AG04449 (cell line): ENCODE results near the gene CTNNA1.
A peak's percentile ranks its signal among the peaks of the same experiment; 100 is the strongest.

ENCODE experiments used
- CTCF ChIA-PET: fragments of 350-600 bp; formaldehyde crosslinking; extraction: SDS; loops from one replicate; lab custom pipeline; 2021; ENCODE audit warnings: antibody characterized with exemption; lab: Yijun Ruan, JAX
- POLR2A ChIA-PET: fragments of 400-600, 350-600 bp; formaldehyde crosslinking; extraction: SDS; loops from one replicate; lab custom pipeline; 2020; ENCODE audit warnings: antibody characterized with exemption, inconsistent platforms; lab: Yijun Ruan, JAX
- DNase-seq: peaks from one replicate; pipeline ENCODE4 v3.0.0-alpha.2; 2010; ENCODE audit warnings: low read depth, low spot score
- H3K4me3 ChIP-seq: 2 replicates; pipeline ENCODE4 v1.5.1; 2011; ENCODE audit warnings: low read depth, mild to moderate bottlenecking, control low read depth, low read length
- CTCF ChIP-seq: IDR thresholded peaks from one replicate; pipeline ENCODE4 v1.5.1; 2011; ENCODE audit warnings: mild to moderate bottlenecking, moderate library complexity, low read length, control low read depth, inconsistent platforms; ENCODE audit not compliant: insufficient read depth; ENCODE audit errors: missing control alignments

Gene CTNNA1

GRCh38 chr5:138824924-138825863 is 72.0 kb downstream of the CTNNA1 start:
- TF ChIP-seq CTCF: peak; percentile 36
- H3K4me3 ChIP-seq: no peak overlapping the region
- DNase-seq: no peak
- CTCF ChIA-PET: interaction anchor here (0.5 to 4.5 kb wide), 38 partner anchors 8 to 462 kb away, joined by 3 to 54 read pairs (median 5); partner anchors contain the start of gene LRRTM2
- POLR2A ChIA-PET: interaction anchor here (0.6 kb wide), 1 partner anchor 439 kb away, joined by 4 read pairs; no protein-coding TSS in a partner anchor

DNA sequence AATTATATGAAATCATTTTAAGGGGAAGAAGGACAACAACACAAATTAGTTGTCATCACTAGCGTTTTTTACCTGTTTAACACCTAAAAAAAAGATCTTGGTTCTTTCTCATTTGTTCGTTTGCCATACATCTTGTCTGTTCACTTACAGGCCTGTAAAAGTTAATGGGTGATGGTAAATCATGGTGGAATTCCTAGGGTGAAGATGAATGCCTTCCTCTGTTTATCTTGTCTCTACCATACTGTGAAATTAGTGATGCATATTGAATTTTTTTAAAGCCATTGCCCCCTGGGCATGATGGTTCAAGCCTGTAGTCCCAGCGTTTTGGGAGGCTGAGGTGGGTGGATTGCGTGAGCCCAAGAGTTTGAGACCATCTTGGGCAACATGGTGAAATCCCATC is 75.3 kb downstream of the CTNNA1 start:
- no peak for DNase-seq
- POLR2A ChIA-PET: no interaction called here
- no peak for TF ChIP-seq CTCF
- CTCF ChIA-PET: interaction anchor here (1.2 to 1.4 kb wide), 2 partner anchors 14 to 20 kb away, joined by 3 to 6 read pairs; no protein-coding TSS in a partner anchor
- H3K4me3 ChIP-seq: no peak overlapping the region

GRCh38 chr5:138829341-138829740 is 76.1 kb downstream of the CTNNA1 start:
- POLR2A ChIA-PET: no interaction called here
- TF ChIP-seq CTCF: no peak
- DNase-seq: no peak
- CTCF ChIA-PET: no interaction called here
- no peak overlapping the region for H3K4me3 ChIP-seq

DNA sequence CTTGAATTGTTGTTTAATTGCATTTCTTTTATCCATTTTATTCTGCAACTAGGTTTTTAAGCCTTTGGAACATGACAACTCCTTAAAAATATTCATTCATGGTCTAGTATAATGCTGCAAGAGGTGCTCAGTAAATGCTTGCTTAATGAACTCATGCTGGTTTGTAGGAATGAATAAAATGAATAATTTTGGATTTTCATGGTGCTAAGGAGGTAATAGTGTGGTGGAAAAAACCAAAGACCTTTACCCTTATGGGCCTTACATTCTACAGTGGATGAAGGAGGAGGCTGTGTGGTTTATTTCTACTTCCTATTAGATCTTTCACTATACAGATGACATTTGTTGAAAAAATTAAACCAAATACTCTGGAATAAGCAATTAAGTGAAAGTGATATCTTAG is 78.5 kb downstream of the CTNNA1 start:
- no peak overlapping the region for H3K4me3 ChIP-seq
- peak; percentile 29 for DNase-seq
- CTCF ChIA-PET: no interaction called here
- no peak for TF ChIP-seq CTCF
- POLR2A ChIA-PET: no interaction called here

- no peak for DNase-seq
- no peak overlapping the region for H3K4me3 ChIP-seq
- ChIA-PET CTCF (interaction anchor here (1.8 kb wide), 1 partner anchor 13 kb away, joined by 6 read pairs; no protein-coding TSS in a partner anchor), POLR2A (no interaction called here)
- TF ChIP-seq CTCF: no peak
These were observed 79.0 kb downstream of the CTNNA1 start for GRCh38 chr5:138832218-138832617.

GRCh38 chr5:138833080-138833479 is 79.9 kb downstream of the CTNNA1 start:
- CTCF ChIA-PET: interaction anchor here (1.8 kb wide), 1 partner anchor 12 kb away, joined by 6 read pairs; no protein-coding TSS in a partner anchor
- POLR2A ChIA-PET: no interaction called here
- no peak for DNase-seq
- TF ChIP-seq CTCF: no peak
- H3K4me3 ChIP-seq: no peak overlapping the region
